ENCODE measurements around the gene CCDC170. TPM values are rescaled to one million over a fixed set of nuclear protein-coding genes. Genes with fewer than 3 reads are reported as not detected.
"Not testable (repeated sequence)": the region's sequence is repeated elsewhere in the genome, so short reads cannot be mapped to it uniquely, and the experiment has no call there.

The CCDC170 gene
- total and polyA plus RNA-seq, 9 donors, result 3.8 to 19.8 (median 8.9) TPM

DNA sequence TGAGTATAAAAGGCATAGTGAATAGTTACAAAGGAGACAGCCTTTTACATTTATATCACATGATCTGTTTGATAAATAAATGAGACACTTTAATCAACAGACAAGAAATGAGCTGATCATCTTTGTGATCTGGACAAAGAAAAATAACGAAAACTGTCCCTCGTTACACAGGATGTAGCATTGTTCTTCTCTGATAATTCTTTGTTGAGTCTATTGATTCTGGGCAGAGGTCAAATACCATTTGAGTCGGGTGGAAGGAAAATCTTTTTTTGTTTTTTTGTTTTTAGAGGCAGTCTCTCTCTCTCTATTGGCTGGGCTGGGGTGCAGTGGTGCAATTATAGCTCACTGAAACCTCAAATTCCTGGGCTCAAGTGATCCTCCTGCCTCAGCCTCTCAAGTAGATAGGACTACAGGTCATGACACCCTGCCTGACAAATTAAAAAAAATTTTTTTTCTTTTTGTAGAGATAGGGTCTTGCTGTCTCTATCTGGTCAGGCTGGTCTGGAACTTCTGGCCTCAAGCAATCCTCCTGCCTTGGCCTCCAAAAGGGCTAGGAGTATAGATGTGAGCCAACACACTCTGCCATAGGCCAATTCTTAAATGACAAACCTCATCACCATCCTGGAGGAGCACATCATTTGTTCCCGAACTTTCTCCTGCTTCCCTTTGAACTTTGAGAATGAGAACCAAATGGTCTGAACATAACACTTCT, 41.8 kb downstream of the CCDC170 start:
- no peak for DNase-seq
- Histone ChIP-seq H3K4me3 (no peak overlapping the region), H3K27ac (no peak overlapping the region), H3K4me1 (ENCODE audit: insufficient read depth) (no peaks in the 10 kb centered on the region), H3K36me3 (no peaks in the 10 kb centered on the region), H3K9me3 (no peaks in the 10 kb centered on the region), H3K27me3 (no peaks in the 10 kb centered on the region)
- no peak for TF ChIP-seq EP300 (IDR thresholded peaks at IDR 0.05)
- WGBS, 3 donors, result 48 to 67% (median 64%) methylated on average over 4 of the region's 4 CpGs
- intact Hi-C loops (cut with DNase I), result no loop called here

DNA sequence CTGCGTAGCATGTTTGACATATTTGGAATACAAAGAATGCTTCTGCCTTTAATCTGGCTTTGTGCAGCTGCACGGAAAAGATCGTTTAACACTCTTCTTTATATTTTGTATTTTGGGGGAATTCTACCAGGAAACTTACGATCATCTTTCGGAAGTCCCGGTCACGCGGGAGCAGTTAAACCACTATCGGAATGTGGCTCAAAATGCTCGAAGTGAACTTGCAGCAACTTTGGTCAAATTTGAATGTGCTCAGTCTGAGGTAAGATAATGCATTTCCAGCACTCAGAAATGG, 42.3 kb downstream of the CCDC170 start:
- DNase-seq, result no peak
- no peak overlapping the region for H3K27ac ChIP-seq

DNA sequence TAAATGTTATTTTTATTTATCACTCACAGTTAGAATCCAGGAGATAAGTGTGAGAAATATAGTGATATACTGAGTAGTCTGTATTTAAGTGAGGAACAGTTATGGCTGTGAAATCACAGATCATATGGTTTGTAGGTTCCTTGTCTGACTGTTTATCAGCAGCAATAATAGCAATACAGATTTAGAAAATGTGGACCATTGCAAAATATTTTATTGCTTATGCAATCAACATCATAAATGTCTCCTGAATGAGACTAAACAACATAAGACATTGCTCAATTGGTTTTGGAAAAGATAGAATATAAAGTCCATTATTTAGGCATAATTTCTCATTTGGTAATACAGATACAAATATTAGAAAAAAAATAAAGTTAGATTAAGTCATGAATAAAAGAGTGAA, 43.7 kb downstream of the CCDC170 start:
- Histone ChIP-seq H3K9me3 (no peaks in the 10 kb centered on the region), H3K27me3 (no peaks in the 10 kb centered on the region), H3K36me3 (no peaks in the 10 kb centered on the region), H3K27ac (no peak overlapping the region), H3K4me1 (ENCODE audit: insufficient read depth) (no peaks in the 10 kb centered on the region), H3K4me3 (no peak overlapping the region)
- intact Hi-C loops (cut with DNase I), result no loop called here
- DNase-seq, result no peak
- TF ChIP-seq EP300 (IDR thresholded peaks at IDR 0.05), result no peak

More for the DNA sequence above, 42.3 kb downstream of the CCDC170 start:
- intact Hi-C loops (cut with DNase I), result no loop called here
- 63 to 78% (median 65%) methylated on average over 10 of the region's 10 CpGs for WGBS, 3 donors
- no peak overlapping the region for H3K4me3 ChIP-seq
- H3K4me1 ChIP-seq (ENCODE audit: insufficient read depth), result no peaks in the 10 kb centered on the region
- H3K9me3 ChIP-seq, result no peaks in the 10 kb centered on the region
- TF ChIP-seq, protein P1, sequence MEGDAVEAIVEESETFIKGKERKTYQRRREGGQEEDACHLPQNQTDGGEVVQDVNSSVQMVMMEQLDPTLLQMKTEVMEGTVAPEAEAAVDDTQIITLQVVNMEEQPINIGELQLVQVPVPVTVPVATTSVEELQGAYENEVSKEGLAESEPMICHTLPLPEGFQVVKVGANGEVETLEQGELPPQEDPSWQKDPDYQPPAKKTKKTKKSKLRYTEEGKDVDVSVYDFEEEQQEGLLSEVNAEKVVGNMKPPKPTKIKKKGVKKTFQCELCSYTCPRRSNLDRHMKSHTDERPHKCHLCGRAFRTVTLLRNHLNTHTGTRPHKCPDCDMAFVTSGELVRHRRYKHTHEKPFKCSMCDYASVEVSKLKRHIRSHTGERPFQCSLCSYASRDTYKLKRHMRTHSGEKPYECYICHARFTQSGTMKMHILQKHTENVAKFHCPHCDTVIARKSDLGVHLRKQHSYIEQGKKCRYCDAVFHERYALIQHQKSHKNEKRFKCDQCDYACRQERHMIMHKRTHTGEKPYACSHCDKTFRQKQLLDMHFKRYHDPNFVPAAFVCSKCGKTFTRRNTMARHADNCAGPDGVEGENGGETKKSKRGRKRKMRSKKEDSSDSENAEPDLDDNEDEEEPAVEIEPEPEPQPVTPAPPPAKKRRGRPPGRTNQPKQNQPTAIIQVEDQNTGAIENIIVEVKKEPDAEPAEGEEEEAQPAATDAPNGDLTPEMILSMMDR (IDR thresholded peaks at IDR 0.05), result no peak
- TF ChIP-seq EP300 (IDR thresholded peaks at IDR 0.05) (no peak), POLR2A (IDR thresholded peaks at IDR 0.05) (no peak)
- H3K27me3 ChIP-seq, result no peaks in the 10 kb centered on the region
- no peaks in the 10 kb centered on the region for H3K36me3 ChIP-seq

DNA sequence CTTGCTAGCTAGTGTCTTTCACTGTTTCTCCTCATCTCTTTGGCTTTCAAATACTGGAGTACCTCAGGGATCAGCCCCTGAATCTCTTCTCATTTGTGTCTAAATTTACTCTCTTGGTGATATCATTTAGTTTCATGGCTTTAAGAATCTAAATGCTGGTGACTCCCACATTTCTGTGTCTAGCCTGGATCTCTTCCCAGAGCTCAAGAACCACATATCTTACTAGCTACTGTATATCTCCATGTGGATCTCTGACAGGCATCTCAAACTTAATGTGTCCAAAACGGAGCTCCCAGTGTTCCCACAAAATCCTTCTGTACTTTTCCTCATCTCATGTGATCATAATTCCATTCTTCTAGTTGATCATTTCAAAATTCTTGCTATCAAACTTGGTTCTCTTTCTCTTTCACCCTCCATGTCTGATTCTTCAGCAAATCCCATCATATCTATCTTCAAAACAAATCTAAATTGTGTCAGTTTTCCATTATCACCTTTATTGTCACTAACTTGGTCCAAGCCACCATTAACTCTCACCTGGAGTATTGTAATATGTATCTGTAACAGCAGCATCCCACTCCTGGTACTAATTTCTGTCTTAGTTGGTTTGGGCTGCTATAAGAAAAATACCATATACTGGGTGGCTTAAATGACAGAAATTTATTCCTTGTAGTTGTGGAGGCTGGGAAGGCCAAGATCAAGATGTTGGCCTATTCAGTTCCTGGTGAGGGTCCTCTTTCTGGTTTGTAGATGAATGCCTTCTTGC, 45.9 kb downstream of the CCDC170 start:
- TF ChIP-seq POLR2A (IDR thresholded peaks at IDR 0.05) (no peak), EP300 (IDR thresholded peaks at IDR 0.05) (no peak)
- TF ChIP-seq, protein P1 (IDR thresholded peaks at IDR 0.05), result no peak
- H3K4me1 ChIP-seq (ENCODE audit: insufficient read depth), result no peaks in the 10 kb centered on the region
- no peaks in the 10 kb centered on the region for H3K36me3 ChIP-seq
- H3K9me3 ChIP-seq, result no peaks in the 10 kb centered on the region
- H3K27me3 ChIP-seq, result no peaks in the 10 kb centered on the region
- WGBS, 3 donors, result 50 to 68% (median 65%) methylated on average over 1 of the region's 1 CpG
- DNase-seq, result no peak
- intact Hi-C loops (cut with DNase I), result no loop called here
- H3K4me3 ChIP-seq, result no peak overlapping the region
- H3K27ac ChIP-seq, result no peak overlapping the region

DNA sequence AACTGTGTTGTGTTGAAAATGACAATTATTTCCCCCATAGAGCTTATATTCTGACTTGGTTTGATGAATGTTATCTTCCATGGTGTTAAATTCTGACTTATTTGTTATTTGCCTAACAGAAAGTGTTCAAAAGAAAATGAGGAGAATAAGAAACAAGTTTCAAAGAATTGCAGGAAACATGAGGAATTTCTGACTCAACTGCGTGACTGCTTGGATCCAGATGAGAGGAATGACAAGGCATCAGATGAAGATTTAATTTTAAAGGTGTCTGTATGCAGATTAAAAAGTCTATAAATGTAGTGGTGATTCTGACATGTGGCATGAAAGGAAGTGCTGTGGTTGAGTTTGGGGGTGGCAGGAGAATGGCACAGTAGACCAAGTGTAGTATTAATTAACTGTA, 50.6 kb downstream of the CCDC170 start:
- no peaks in the 10 kb centered on the region for H3K4me1 ChIP-seq (ENCODE audit: insufficient read depth)
- TF ChIP-seq, protein P1 (IDR thresholded peaks at IDR 0.05), result no peak
- no peak for TF ChIP-seq POLR2A (IDR thresholded peaks at IDR 0.05)
- no peak for DNase-seq
- no peaks in the 10 kb centered on the region for H3K27me3 ChIP-seq
- intact Hi-C loops (cut with DNase I), result no loop called here
- no peak overlapping the region for H3K27ac ChIP-seq
- 91 to 98% (median 94%) methylated on average over 1 of the region's 1 CpG for WGBS, 3 donors
- no peak overlapping the region for H3K4me3 ChIP-seq
- H3K9me3 ChIP-seq, result no peaks in the 10 kb centered on the region
- H3K36me3 ChIP-seq, result no peaks in the 10 kb centered on the region

DNA sequence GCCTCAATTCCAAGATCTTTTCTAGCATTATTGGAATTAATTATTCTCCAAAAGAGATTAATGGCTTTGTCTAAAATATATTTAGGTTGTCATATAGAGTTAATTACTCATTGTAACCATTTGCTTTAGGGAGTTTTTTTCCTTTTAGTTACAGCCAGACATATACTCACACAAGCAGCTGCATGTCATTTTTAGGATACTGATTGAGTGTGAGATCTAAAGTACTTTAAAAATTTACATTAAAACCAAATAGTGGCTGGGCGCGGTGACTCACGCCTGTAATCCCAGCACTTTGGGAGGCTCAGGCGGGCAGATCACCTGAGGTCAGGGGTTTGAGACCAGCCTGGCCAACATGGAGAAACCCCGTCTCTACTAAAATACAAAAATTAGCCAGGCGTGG, 51.1 kb downstream of the CCDC170 start:
- H3K4me3 ChIP-seq; H3K9me3 ChIP-seq; H3K36me3 ChIP-seq; intact Hi-C loops (cut with DNase I); DNase-seq; H3K27ac ChIP-seq; H3K27me3 ChIP-seq; H3K4me1 ChIP-seq (ENCODE audit: insufficient read depth): not testable (repeated sequence)
- WGBS, 3 donors, result 97 to 98% (median 97%) methylated on average over 6 of the region's 6 CpGs
